SK-N-SH treated with all-trans-retinoic acid at 6 μM for 48 hours (cell line): ENCODE data around the gene AP3S2.

Experiments
- ATAC-seq: fragments of 200-7000 bp; cut with Tn5 transposase; 3 replicates; pipeline ENCODE4 v1.9.1; 2020; ENCODE audit warnings: mild to moderate bottlenecking, moderate library complexity
- ARNTL ChIP-seq: fragments of 450-650 bp; formaldehyde crosslinking; IDR thresholded peaks from 2 replicates; pipeline ENCODE4 v1.5.0; 2020; ENCODE audit warnings: low read depth, mild to moderate bottlenecking, moderate library complexity, borderline replicate concordance
- BACH2 ChIP-seq: fragments of 250-450 bp; sonication (Bioruptor Pico); IDR thresholded peaks from 2 replicates; pipeline ENCODE4 v1.9.0; 2021; ENCODE audit warnings: mild to moderate bottlenecking, borderline replicate concordance
- CSDC2 ChIP-seq: fragments of 250-450 bp; sonication (Bioruptor Pico); IDR thresholded peaks from 2 replicates; pipeline ENCODE4 v1.5.0; 2020; ENCODE audit warnings: mild to moderate bottlenecking, moderate library complexity
- ESRRG ChIP-seq: fragments of 250-450 bp; sonication (Bioruptor Pico); IDR thresholded peaks from 2 replicates; pipeline ENCODE4 v1.6.1; 2021; ENCODE audit warnings: mild to moderate bottlenecking
- GLIS3 ChIP-seq: fragments of 250-450 bp; sonication (Bioruptor Pico); IDR thresholded peaks from 2 replicates; pipeline ENCODE4 v1.5.0; 2020; ENCODE audit warnings: mild to moderate bottlenecking, moderate library complexity
- ISL1 ChIP-seq: fragments of 250-450 bp; sonication (Bioruptor Pico); IDR thresholded peaks from 2 replicates; pipeline ENCODE4 v2.1.2; 2022; ENCODE audit warnings: mild to moderate bottlenecking, moderate library complexity
- OSR1 ChIP-seq: fragments of 250-450 bp; sonication (Bioruptor Pico); IDR thresholded peaks from 2 replicates; pipeline ENCODE4 v1.8.0; 2022; ENCODE audit warnings: moderate library complexity, mild to moderate bottlenecking, inconsistent platforms
- RARB ChIP-seq: fragments of 250-450 bp; sonication (Bioruptor Pico); IDR thresholded peaks from 2 replicates; pipeline ENCODE4 v1.8.0; 2021; ENCODE audit warnings: mild to moderate bottlenecking, moderate library complexity
- SNAI2 ChIP-seq: fragments of 250-450 bp; sonication (Bioruptor Pico); IDR thresholded peaks from 2 replicates; pipeline ENCODE4 v1.5.0; 2020; ENCODE audit warnings: mild to moderate bottlenecking, moderate library complexity
- TCF4 ChIP-seq: fragments of 250-450 bp; sonication (Bioruptor Pico); IDR thresholded peaks from 2 replicates; pipeline ENCODE4 v1.8.0; 2021; ENCODE audit warnings: mild to moderate bottlenecking, moderate library complexity, borderline replicate concordance
- TOX ChIP-seq: fragments of 250-450 bp; sonication (Bioruptor Pico); IDR thresholded peaks from 2 replicates; pipeline ENCODE4 v1.8.0; 2021; ENCODE audit warnings: mild to moderate bottlenecking, moderate library complexity, borderline replicate concordance
- ZC3H10 ChIP-seq: fragments of 250-450 bp; sonication (Bioruptor Pico); IDR thresholded peaks from 2 replicates; pipeline ENCODE4 v1.5.1; 2021; ENCODE audit warnings: mild to moderate bottlenecking, moderate library complexity
- ZFP3 ChIP-seq: fragments of 250-450 bp; sonication (Bioruptor Pico); IDR thresholded peaks from 2 replicates; pipeline ENCODE4 v1.5.0; 2020; ENCODE audit warnings: mild to moderate bottlenecking, moderate library complexity
- ZFP30 ChIP-seq: fragments of 450-650 bp; formaldehyde crosslinking; IDR thresholded peaks from 2 replicates; pipeline ENCODE4 v1.5.0; 2022; ENCODE audit warnings: mild to moderate bottlenecking, moderate library complexity
- ZNF565 ChIP-seq: fragments of 450-650 bp; formaldehyde crosslinking; conservative IDR thresholded peaks from 2 replicates; pipeline ENCODE4 v1.5.0; 2020; ENCODE audit warnings: low read depth, mild to moderate bottlenecking, moderate library complexity
- ZNF70 ChIP-seq: fragments of 450-650 bp; formaldehyde crosslinking; IDR thresholded peaks from 2 replicates; pipeline ENCODE4 v1.5.0; 2020; ENCODE audit warnings: mild to moderate bottlenecking, moderate library complexity
- ZNF8 ChIP-seq: fragments of 450-650 bp; formaldehyde crosslinking; IDR thresholded peaks from 2 replicates; pipeline ENCODE4 v1.5.0; 2020; ENCODE audit warnings: mild to moderate bottlenecking, moderate library complexity
- TF ChIP-seq, protein P1 (sequence below): fragments of 250-450 bp; sonication (Bioruptor Pico); IDR thresholded peaks from 2 replicates; pipeline ENCODE4 v1.8.0; 2021; ENCODE audit warnings: low read depth, mild to moderate bottlenecking, moderate library complexity, borderline replicate concordance
- TF ChIP-seq, protein P2 (sequence below): fragments of 250-450 bp; sonication (Bioruptor Pico); IDR thresholded peaks from 2 replicates; pipeline ENCODE4 v1.5.0; 2020; ENCODE audit warnings: mild to moderate bottlenecking, moderate library complexity
- TF ChIP-seq, protein P3 (sequence below): fragments of 250-450 bp; sonication (Bioruptor Pico); IDR thresholded peaks from 2 replicates; pipeline ENCODE4 v1.5.1; 2020; ENCODE audit warnings: low read depth, mild to moderate bottlenecking, moderate library complexity
- TF ChIP-seq, protein P4 (sequence below): fragments of 250-450 bp; sonication (Bioruptor Pico); IDR thresholded peaks from 2 replicates; pipeline ENCODE4 v1.5.1; 2021; ENCODE audit warnings: mild to moderate bottlenecking, moderate library complexity
- TF ChIP-seq, protein P5 (sequence below): fragments of 250-450 bp; sonication (Bioruptor Pico); IDR thresholded peaks from 2 replicates; pipeline ENCODE4 v1.8.0; 2020; ENCODE audit warnings: mild to moderate bottlenecking, moderate library complexity, borderline replicate concordance

The AP3S2 gene

DNA sequence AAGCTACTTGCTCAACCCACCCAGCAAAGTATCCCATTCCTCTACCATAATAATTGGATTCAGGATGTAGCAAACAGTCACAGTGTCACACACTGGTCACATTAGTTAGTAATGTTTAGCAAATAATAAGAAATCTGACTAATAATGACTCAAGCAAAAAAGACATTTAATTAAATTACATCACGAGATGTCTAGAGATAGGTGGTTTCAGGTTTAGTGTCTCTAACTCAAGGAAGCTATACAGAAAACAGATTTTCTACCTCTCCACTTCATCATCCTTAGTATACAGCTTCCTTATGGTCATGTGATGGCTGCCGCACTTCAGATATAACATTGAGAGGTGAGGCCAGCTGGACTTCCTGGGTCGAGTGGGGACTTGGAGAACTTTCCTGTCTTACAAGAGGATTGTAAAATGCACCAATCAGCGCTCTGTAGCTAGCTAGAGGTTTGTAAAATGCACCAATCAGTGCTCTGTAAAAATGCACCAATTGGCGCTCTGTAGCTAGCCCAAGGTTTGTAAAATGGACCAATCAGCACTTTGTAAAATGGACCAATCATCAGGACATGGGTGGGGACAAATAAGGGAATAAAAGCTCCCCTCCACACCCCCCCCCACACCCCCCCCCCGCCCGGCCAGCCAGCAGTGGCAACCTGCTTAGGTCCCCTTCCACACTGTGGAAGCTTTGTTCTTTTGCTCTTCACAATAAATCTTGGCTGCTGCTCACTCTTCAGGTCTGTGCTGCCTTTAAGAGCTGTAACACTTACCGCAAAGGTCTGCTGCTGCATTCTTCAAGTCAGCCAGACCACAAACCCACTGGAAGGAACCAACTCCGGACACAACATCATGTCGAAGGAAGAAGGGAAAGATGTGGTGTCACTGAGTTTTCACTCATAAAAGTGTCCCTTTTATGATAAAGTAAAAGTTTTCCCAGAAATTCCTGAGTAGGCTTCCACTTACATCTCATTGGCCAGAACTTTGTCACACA, 43.9 kb upstream of the AP3S2 start:
- TF ChIP-seq ZNF70 (CRISPR knock-in tag) (no peak), RARB (CRISPR knock-in tag) (no peak), SNAI2 (CRISPR knock-in tag) (no peak), OSR1 (CRISPR knock-in tag) (no peak), TCF4 (CRISPR knock-in tag) (no peak), ZFP30 (CRISPR knock-in tag) (no peak)
- TF ChIP-seq, protein P1, sequence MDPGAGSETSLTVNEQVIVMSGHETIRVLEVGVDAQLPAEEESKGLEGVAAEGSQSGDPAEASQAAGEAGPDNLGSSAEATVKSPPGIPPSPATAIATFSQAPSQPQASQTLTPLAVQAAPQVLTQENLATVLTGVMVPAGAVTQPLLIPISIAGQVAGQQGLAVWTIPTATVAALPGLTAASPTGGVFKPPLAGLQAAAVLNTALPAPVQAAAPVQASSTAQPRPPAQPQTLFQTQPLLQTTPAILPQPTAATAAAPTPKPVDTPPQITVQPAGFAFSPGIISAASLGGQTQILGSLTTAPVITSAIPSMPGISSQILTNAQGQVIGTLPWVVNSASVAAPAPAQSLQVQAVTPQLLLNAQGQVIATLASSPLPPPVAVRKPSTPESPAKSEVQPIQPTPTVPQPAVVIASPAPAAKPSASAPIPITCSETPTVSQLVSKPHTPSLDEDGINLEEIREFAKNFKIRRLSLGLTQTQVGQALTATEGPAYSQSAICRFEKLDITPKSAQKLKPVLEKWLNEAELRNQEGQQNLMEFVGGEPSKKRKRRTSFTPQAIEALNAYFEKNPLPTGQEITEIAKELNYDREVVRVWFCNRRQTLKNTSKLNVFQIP (CRISPR knock-in tag): no peak
- ATAC-seq: no peak

DNA sequence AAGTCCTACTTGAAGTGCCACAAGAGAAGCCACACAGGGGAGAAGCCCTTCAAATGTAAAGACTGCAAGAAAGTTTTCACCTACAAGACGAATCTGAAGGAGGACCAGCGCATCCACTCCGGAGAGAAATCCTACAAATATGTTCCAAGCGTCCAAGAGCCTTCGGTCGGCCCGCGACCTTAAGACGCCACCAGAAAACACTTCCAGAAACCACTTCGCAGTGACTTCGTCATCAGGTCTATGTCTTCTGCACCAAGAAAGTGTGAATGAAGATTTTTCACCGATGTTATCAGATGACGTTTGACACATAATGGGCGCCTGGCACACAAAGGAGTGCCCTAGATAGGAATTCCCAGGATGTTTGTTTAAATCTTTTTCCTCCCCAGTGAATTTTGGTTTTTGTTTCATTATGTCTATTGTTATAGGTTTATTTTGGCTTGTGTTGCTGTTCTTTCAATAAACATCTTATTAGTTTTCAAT, 43.0 kb upstream of the AP3S2 start:
- TF ChIP-seq BACH2 (CRISPR knock-in tag) (no peak), ZFP3 (CRISPR knock-in tag) (no peak), ZNF565 (no peak), ZFP30 (CRISPR knock-in tag) (no peak), ZC3H10 (CRISPR knock-in tag) (no peak), TOX (CRISPR knock-in tag) (no peak), TCF4 (CRISPR knock-in tag) (no peak), RARB (CRISPR knock-in tag) (no peak), ZNF8 (CRISPR knock-in tag) (no peak), ESRRG (CRISPR knock-in tag) (no peak), ZNF70 (CRISPR knock-in tag) (no peak), CSDC2 (CRISPR knock-in tag) (no peak), GLIS3 (CRISPR knock-in tag) (no peak), ARNTL (CRISPR knock-in tag) (no peak), ISL1 (CRISPR knock-in tag) (no peak), OSR1 (CRISPR knock-in tag) (no peak)
- TF ChIP-seq, protein P2, sequence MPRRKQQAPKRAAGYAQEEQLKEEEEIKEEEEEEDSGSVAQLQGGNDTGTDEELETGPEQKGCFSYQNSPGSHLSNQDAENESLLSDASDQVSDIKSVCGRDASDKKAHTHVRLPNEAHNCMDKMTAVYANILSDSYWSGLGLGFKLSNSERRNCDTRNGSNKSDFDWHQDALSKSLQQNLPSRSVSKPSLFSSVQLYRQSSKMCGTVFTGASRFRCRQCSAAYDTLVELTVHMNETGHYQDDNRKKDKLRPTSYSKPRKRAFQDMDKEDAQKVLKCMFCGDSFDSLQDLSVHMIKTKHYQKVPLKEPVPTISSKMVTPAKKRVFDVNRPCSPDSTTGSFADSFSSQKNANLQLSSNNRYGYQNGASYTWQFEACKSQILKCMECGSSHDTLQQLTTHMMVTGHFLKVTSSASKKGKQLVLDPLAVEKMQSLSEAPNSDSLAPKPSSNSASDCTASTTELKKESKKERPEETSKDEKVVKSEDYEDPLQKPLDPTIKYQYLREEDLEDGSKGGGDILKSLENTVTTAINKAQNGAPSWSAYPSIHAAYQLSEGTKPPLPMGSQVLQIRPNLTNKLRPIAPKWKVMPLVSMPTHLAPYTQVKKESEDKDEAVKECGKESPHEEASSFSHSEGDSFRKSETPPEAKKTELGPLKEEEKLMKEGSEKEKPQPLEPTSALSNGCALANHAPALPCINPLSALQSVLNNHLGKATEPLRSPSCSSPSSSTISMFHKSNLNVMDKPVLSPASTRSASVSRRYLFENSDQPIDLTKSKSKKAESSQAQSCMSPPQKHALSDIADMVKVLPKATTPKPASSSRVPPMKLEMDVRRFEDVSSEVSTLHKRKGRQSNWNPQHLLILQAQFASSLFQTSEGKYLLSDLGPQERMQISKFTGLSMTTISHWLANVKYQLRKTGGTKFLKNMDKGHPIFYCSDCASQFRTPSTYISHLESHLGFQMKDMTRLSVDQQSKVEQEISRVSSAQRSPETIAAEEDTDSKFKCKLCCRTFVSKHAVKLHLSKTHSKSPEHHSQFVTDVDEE (CRISPR knock-in tag): no peak
- TF ChIP-seq, protein P3, sequence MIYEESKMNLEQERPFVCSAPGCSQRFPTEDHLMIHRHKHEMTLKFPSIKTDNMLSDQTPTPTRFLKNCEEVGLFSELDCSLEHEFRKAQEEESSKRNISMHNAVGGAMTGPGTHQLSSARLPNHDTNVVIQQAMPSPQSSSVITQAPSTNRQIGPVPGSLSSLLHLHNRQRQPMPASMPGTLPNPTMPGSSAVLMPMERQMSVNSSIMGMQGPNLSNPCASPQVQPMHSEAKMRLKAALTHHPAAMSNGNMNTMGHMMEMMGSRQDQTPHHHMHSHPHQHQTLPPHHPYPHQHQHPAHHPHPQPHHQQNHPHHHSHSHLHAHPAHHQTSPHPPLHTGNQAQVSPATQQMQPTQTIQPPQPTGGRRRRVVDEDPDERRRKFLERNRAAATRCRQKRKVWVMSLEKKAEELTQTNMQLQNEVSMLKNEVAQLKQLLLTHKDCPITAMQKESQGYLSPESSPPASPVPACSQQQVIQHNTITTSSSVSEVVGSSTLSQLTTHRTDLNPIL (CRISPR knock-in tag): no peak
- TF ChIP-seq, protein P4, sequence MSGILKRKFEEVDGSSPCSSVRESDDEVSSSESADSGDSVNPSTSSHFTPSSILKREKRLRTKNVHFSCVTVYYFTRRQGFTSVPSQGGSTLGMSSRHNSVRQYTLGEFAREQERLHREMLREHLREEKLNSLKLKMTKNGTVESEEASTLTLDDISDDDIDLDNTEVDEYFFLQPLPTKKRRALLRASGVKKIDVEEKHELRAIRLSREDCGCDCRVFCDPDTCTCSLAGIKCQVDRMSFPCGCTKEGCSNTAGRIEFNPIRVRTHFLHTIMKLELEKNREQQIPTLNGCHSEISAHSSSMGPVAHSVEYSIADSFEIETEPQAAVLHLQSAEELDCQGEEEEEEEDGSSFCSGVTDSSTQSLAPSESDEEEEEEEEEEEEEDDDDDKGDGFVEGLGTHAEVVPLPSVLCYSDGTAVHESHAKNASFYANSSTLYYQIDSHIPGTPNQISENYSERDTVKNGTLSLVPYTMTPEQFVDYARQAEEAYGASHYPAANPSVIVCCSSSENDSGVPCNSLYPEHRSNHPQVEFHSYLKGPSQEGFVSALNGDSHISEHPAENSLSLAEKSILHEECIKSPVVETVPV: no peak
- TF ChIP-seq, protein P5, sequence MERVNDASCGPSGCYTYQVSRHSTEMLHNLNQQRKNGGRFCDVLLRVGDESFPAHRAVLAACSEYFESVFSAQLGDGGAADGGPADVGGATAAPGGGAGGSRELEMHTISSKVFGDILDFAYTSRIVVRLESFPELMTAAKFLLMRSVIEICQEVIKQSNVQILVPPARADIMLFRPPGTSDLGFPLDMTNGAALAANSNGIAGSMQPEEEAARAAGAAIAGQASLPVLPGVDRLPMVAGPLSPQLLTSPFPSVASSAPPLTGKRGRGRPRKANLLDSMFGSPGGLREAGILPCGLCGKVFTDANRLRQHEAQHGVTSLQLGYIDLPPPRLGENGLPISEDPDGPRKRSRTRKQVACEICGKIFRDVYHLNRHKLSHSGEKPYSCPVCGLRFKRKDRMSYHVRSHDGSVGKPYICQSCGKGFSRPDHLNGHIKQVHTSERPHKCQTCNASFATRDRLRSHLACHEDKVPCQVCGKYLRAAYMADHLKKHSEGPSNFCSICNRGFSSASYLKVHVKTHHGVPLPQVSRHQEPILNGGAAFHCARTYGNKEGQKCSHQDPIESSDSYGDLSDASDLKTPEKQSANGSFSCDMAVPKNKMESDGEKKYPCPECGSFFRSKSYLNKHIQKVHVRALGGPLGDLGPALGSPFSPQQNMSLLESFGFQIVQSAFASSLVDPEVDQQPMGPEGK: no peak
- no peak for ATAC-seq
